ENCODE data around the gene DHPS. TPM values are rescaled to one million over a fixed set of nuclear protein-coding genes. Genes with fewer than 3 reads are reported as not detected.
A peak's percentile ranks its signal among the peaks of the same experiment; 100 is the strongest.
"Not testable (repeated sequence)": the region's sequence is repeated elsewhere in the genome, so short reads cannot be mapped to it uniquely, and the experiment has no call there.

Gene DHPS
- total and polyA plus RNA-seq, 10 donors, result 55.1 to 158 (median 93.8) TPM

GRCh38 chr19:12712077-12712476 lies 30.4 kb upstream of the DHPS start:
- intact Hi-C loops (cut with DNase I; ENCODE audit: low total_unique reads); H3K4me1 ChIP-seq; H3K4me3 ChIP-seq; H3K9me3 ChIP-seq; H3K27me3 ChIP-seq (replicated peaks in 1 of 7); H3K27ac ChIP-seq; DNase-seq: not testable (repeated sequence)
- peak in 8 of 11 experiments; percentile 13 to 54 (median 31) for TF ChIP-seq CTCF (IDR thresholded peaks at IDR 0.05 in 8 of 11, conservative IDR thresholded peaks at IDR 0.05 in 3 of 11)
- 54 to 95% (median 61%) methylated on average over 9 to 12 of the region's 14 CpGs for whole genome bisulfite sequencing, 5 donors
- peaks cover 6 to 98% (median 83%) of the 10 kb centered on the region in 6 donors for H3K36me3 ChIP-seq

DNA sequence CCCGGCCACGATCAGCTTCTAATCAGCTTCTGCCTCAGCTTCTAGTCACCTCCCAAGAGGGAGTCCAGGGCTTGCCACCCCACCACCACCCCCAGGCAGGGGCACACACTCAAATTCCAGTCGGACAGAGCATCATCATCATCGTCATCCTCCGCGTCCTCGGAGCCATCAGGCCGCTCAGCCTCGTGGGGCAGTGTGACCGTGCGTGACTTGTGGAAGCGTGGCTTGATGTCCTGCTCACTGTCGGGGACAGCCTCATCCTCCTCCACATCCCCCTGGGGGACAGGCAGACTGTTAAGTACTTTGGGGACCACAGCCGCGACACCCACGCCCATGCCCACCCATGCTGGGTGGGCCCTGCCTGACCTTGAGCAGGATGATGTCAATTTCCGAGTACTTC lies 29.5 kb upstream of the DHPS start:
- peaks cover 6 to 98% (median 89%) of the 10 kb centered on the region in 6 donors for H3K36me3 ChIP-seq
- intact Hi-C loops (cut with DNase I; ENCODE audit: low total_unique reads), result no loop called here

DNA sequence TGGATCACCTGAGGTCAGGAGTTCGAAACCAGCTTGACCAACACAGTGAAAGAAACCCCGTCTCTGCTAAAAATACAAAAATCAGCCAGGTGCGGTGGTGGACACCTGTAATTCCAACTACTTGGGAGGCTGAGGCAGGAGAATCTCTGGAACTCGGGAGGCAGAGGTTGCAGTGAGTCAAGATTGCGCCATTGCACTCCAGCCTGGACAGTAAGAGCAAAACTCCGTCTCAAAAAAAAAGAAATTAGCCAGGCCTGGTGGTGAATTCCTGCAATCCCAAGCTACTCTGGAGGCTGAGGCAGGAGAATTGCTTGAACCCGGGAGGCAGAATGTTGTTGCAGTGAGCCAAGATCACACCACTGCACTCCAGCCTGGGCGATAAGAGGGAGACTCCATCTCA lies 27.0 kb upstream of the DHPS start:
- Histone ChIP-seq H3K27me3 (replicated peaks in 1 of 7) (no peaks in the 10 kb centered on the region), H3K27ac (no peak overlapping the region), H3K4me1 (no peaks in the 10 kb centered on the region), H3K36me3 (peaks cover 2 to 98% (median 92%) of the 10 kb centered on the region in 6 donors), H3K4me3 (no peak overlapping the region), H3K9me3 (no peaks in the 10 kb centered on the region)
- 92 to 98% (median 94%) methylated on average over 8 of the region's 8 CpGs for WGBS, 5 donors
- DNase-seq, result no peak
- TF ChIP-seq POLR2AphosphoS5 (IDR thresholded peaks at IDR 0.05) (no peak), POLR2A (IDR thresholded peaks at IDR 0.05) (no peak)
- intact Hi-C loops (cut with DNase I; ENCODE audit: low total_unique reads), result no loop called here

More for the DNA sequence above, 29.5 kb upstream of the DHPS start:
- H3K27ac ChIP-seq, result no peak overlapping the region
- WGBS, 5 donors, result 93 to 96% (median 94%) methylated on average over 15 to 17 of the region's 17 CpGs
- no peaks in the 10 kb centered on the region for H3K27me3 ChIP-seq (replicated peaks in 1 of 7)
- DNase-seq, result no peak
- no peak overlapping the region for H3K4me3 ChIP-seq
- TF ChIP-seq POLR2A (IDR thresholded peaks at IDR 0.05), result no peak
- no peak for TF ChIP-seq CTCF (IDR thresholded peaks at IDR 0.05 in 8 of 11, conservative IDR thresholded peaks at IDR 0.05 in 3 of 11)
- TF ChIP-seq POLR2AphosphoS5 (IDR thresholded peaks at IDR 0.05), result peak in 2 of 3 donors; percentile 16 to 51
- H3K9me3 ChIP-seq, result no peaks in the 10 kb centered on the region
- H3K4me1 ChIP-seq, result no peaks in the 10 kb centered on the region

GRCh38 chr19:12706332-12706718 lies 24.6 kb upstream of the DHPS start:
- no peak for DNase-seq
- WGBS, 5 donors, result 93 to 96% (median 94%) methylated on average over 10 to 13 of the region's 13 CpGs
- TF ChIP-seq POLR2A (IDR thresholded peaks at IDR 0.05) (no peak), POLR2AphosphoS5 (IDR thresholded peaks at IDR 0.05) (no peak), CTCF (IDR thresholded peaks at IDR 0.05 in 8 of 11, conservative IDR thresholded peaks at IDR 0.05 in 3 of 11) (no peak)
- no peaks in the 10 kb centered on the region for H3K9me3 ChIP-seq
- no peaks in the 10 kb centered on the region for H3K27me3 ChIP-seq (replicated peaks in 1 of 7)
- no peak overlapping the region for H3K4me3 ChIP-seq
- no peak overlapping the region for H3K27ac ChIP-seq
- intact Hi-C loops (cut with DNase I; ENCODE audit: low total_unique reads), result no loop called here
- H3K36me3 ChIP-seq, result peaks cover 2 to 100% (median 97%) of the 10 kb centered on the region in 6 donors
- no peaks in the 10 kb centered on the region for H3K4me1 ChIP-seq
